Activated gamma-delta T cell (primary cell): ENCODE data around the gene EGFR.
"Not testable (repeated sequence)": the region's sequence is repeated elsewhere in the genome, so short reads cannot be mapped to it uniquely, and the experiment has no call there.

Source experiments
- DNase-seq: peaks from one replicate; lab custom pipeline; 2025; lab: John Stamatoyannopoulos, UW

EGFR gene

DNA sequence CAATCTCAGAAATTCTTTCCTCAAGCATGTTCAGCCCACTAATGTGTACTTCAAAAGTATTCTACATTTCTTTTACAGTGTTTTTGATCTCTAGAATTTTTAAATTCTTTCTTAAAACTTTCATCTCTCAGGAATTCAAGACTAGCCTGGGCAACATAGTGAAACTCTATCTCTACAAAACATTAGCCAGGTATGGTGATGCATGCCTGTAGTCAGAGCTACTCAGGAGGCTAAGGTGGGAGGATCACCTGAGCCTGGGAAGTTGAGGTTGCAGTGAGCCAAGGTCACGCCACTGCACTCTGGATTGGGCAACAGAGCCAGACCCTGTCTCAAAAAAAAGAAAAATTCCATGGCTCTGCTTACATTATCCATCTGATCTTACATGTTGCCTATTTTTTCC lies 5.0 kb upstream of the EGFR start:
- DNase-seq: no peak

GRCh38 chr7:55016061-55016745 lies 2.6 kb upstream of the EGFR start:
- DNase-seq: no peak

GRCh38 chr7:55016746-55017090 lies 2.1 kb upstream of the EGFR start:
- no peak for DNase-seq

GRCh38 chr7:55017841-55018240 lies 976 bp upstream of the EGFR start:
- DNase-seq: no peak

- no peak for DNase-seq
These were observed 424 bp downstream of the EGFR start for GRCh38 chr7:55019191-55019690.

- DNase-seq: no peak
These were observed 1.1 kb downstream of the EGFR start for GRCh38 chr7:55019691-55020465.

DNA sequence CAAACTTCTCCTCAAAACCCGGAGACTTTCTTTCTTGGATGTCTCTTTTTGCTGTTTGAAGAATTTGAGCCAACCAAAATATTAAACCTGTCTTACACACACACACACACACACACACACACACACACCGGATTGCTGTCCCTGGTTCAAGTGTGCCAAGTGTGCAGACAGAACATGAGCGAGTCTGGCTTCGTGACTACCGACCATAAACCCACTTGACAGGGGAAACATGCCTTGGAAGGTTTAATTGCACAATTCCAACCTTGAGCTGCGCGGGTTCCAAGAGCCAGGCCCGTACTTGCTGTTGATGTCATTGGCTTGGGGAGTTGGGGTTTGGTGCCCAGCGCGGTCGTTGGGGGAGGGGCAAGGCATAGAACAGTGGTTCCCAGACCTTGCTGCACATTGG lies 1.7 kb downstream of the EGFR start:
- no peak for DNase-seq

DNA sequence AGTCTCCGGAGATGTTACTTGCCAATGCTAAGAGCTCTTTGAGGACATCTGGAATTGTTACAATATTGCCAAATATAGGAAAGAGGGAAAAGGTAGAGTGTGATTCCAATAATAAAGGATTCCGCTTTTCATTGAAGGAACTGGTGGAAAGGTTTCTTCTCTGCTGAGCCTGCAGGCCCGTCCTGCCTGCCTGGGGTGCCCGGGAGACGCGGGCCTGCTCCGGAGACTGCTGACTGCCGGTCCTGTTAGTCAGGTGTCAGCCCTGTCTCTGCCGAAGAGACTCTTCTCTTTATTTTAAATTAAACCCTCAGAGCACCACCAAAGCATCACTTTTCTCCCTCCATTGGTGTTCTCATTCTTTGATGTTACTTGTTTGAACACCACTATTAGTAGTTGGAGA lies 2.2 kb downstream of the EGFR start:
- no peak for DNase-seq

DNA sequence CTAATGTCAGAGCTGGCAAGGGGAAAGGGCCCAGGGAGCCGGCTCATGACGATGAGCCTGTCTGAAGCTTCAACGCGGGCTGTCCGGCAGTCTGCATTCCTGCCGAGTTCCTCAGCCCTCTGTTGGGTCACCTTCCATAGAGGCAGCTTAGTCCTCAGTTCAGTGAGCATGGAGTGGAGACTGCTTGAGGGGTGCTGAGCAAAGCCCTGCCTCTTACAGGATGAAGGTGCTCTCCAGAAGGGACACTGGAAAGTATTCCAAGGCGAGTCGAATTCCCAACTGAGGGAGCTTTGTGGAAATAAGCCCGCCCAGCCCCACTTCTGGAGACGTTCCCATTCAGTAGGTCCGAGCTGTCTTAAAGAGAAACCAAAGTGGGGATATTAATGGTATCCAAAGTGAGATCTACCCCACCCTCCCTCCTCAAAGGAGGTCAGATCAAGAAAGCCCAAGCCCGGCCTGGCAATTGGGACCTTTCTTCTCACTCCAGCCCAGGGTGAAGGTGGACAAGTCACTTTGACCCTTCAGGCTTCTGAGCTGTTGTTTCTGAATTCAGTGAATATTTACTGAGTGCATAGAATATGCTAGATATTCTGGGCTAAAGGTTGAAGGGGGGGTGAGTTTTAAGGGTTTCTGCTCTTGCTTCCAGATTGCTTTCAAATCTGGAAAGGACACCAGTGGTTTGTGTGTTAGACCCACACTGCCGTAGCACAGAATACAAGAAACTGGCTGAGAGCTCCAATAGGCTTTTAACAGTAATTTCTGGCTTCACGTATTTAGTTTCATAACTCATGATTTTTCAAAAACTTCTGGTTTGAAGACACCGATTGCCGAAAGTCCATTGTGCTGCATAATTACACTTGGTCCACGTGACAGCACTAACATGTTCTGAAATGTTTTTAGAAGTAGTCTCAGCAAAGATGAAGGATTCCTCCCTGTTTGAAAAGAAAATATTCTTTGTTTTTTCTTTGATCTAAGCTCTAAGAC lies 3.5 kb downstream of the EGFR start:
- DNase-seq: no peak

DNA sequence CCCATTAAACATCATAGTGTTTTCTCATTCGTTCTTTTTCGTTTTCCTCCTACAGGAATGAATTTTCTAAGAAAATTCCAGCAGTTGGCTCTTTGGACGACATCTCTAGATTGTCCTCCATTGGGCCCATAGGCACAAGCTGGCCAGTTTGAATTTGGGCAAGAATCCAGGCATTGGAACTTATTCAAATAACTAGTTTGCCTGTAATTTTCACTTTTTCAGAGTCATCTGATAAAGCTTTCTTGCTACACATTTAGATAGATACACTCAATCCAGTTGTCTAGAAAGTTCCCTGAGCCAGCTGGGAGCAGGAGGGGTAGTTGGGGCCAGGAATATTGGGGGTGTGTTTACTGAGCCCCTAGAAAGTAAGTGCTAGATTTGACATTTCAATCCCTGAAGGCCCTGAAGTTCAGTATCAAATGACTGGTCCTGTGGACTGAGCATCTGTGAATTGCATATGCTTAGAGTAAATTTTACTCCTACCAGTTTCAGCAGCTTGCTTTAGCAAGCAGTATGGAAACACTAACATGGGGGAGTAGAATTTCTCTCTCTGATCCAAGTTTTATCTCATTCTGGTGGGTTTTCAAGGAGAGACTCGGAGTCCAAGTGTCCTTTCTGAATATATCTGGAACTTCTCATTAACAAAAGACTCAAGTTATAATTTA lies 5.2 kb downstream of the EGFR start:
- no peak for DNase-seq

GRCh38 chr7:55024776-55025175 lies 6.0 kb downstream of the EGFR start:
- no peak for DNase-seq

- DNase-seq: no peak
These were observed 7.4 kb downstream of the EGFR start for GRCh38 chr7:55026086-55026790.

GRCh38 chr7:55026867-55027490 lies 8.2 kb downstream of the EGFR start:
- DNase-seq: no peak

DNA sequence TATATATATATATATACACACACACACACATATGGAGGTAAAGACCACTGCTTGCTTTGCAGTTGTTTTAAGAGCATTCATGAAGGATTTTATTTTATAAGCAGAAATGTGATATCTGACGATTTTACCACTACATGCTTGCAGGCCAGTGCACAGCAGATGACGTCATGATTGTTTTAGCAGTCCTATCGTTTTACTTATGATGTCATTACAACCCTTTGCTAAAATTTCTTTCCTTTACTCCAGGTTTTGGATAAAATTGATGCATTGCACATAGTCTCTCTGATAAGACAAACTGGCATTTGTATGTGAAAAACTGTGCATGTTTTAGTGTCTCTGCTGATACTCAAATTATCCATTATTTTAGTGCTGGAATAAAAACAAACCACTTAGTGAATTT lies 9.2 kb downstream of the EGFR start:
- DNase-seq: no peak

DNA sequence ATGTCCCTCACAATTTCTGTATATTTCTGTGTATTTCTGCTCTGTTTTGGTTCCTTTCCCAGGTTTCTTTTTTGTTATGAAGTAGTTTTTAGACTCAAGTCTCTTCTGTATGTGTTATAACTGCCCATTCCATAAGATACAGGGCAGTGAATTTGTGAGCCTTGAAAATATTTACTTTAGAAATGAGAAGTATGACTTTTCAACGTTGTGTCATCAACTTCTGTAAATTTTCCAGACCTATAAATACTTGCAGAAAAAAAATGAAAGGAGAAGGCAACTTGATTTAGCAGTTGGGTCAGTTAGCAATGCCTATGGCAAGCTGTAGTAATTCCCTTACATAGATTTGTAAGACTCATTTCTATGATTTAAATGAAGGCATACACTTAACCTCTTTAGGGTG lies 11.5 kb downstream of the EGFR start:
- DNase-seq: no peak

DNA sequence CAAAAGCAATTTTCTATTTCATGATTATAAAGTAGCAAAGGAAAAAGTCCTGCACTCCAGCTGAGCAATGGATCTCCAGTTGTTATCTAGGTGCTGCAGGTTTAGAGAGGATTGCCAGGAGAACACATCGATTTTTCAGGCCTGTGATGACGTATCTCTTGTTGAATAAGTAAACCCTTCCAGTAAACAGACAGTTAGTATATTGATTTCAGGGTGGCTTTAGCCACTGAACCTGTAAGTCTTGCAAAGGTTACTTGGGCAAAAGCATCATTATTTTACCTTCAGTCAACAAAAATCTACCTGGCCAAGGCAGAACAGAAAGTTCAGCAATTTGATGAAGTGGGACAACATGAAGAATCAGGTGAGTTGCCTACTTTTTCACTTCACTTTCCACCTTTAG lies 12.3 kb downstream of the EGFR start:
- DNase-seq: no peak

GRCh38 chr7:55032069-55032699 lies 13.4 kb downstream of the EGFR start:
- DNase-seq: no peak

- no peak for DNase-seq
These were observed 14.5 kb downstream of the EGFR start for GRCh38 chr7:55033236-55033846.

- DNase-seq: no peak
These were observed 16.0 kb downstream of the EGFR start for GRCh38 chr7:55034776-55035175.

DNA sequence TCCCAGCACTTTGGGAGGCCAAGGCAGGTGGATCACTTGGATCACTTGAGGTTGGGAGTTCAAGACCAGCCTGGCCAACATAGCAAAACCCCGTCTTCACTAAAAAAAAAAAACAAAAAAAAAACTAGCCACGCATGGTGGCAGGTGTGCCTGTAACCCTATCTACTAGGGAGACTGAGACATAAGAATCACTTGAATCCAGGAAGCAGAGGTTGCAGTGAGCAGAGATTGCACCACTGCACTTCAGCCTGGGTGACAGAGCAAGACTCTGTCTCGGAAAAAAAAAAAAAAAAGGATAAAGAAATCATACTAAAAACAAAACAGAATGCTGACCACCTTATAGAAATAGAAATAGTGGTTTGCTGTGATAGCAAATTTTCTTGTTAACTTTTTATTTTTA lies 16.6 kb downstream of the EGFR start:
- not testable (repeated sequence) for DNase-seq
